Vagina (tissue), 2 donors: Measurements from ENCODE around the gene EHBP1L1.

ENCODE experiments used
- POLR2A ChIP-seq, 2 donors: fragments of 450-650 bp; IDR thresholded peaks; one replicate each; pipeline ENCODE4 v1.6.1; 2017; ENCODE audit warnings: antibody characterized with exemption in 2 of 2, mild to moderate bottlenecking in 2 of 2, moderate library complexity in 2 of 2
- POLR2AphosphoS5 ChIP-seq, 2 donors: sonication (generic); formaldehyde crosslinking; IDR thresholded peaks; one replicate each; pipeline ENCODE4 v1.9.0; 2017; ENCODE audit warnings: antibody characterized with exemption in 2 of 2, mild to moderate bottlenecking in 2 of 2, low read depth in 1 of 2; ENCODE audit not compliant: insufficient read depth in 1 of 2
- TF ChIP-seq, protein P1 (sequence below), 3 experiments: fragments of 450-650 bp in 2 of 3; fragments of 200-600 bp in 1 of 3; sonication (generic) in 1 of 3; IDR thresholded peaks; one replicate each; pipeline ENCODE4 v1.5.1; 2017 to 2019; ENCODE audit warnings: antibody characterized with exemption in 3 of 3, mild to moderate bottlenecking in 2 of 3, moderate library complexity in 2 of 3

DNA sequence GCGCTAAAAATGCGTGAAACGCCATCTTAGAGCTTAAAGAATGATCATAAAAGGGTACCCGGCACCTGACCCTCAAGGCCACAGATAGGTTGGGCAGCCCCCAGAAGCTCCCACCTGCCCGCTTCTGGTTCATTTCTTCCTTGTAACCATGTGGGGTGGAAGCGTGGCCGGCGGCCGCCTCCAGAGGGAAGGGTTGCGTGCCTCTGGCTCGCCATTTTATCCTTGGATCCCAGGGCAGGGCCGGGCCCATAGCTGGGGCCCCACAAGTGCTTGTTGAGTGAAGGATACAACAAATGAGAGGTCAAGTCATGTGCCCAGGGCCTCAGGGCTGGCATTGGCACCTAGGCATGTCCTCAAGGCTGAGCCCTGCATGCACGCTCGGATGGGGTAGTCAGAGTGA lies 45.6 kb downstream of the EHBP1L1 start:
- TF ChIP-seq POLR2A (IDR thresholded peaks at IDR 0.05) (no peak), POLR2AphosphoS5 (IDR thresholded peaks at IDR 0.05; ENCODE audit: insufficient read depth in 1 of 2, low read depth in 1 of 2) (no peak)
- TF ChIP-seq, protein P1, sequence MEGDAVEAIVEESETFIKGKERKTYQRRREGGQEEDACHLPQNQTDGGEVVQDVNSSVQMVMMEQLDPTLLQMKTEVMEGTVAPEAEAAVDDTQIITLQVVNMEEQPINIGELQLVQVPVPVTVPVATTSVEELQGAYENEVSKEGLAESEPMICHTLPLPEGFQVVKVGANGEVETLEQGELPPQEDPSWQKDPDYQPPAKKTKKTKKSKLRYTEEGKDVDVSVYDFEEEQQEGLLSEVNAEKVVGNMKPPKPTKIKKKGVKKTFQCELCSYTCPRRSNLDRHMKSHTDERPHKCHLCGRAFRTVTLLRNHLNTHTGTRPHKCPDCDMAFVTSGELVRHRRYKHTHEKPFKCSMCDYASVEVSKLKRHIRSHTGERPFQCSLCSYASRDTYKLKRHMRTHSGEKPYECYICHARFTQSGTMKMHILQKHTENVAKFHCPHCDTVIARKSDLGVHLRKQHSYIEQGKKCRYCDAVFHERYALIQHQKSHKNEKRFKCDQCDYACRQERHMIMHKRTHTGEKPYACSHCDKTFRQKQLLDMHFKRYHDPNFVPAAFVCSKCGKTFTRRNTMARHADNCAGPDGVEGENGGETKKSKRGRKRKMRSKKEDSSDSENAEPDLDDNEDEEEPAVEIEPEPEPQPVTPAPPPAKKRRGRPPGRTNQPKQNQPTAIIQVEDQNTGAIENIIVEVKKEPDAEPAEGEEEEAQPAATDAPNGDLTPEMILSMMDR (IDR thresholded peaks at IDR 0.05) = no peak
